ENCODE data around the gene TANGO6. TPM values are rescaled to one million over a fixed set of nuclear protein-coding genes. Genes with fewer than 3 reads are reported as not detected.

The TANGO6 gene
- 9.4 to 13.1 TPM (median 13.0 TPM) in 3 replicates for polyA plus RNA-seq
- polyA plus RNA-seq (2011; ENCODE audit: low read depth), result 6.4 TPM
- polyA plus RNA-seq (2011; cell fraction: cytosol; rRNA removed), result 6.5 and 9.4 TPM in 2 replicates
- polyA plus RNA-seq (2011; cell fraction: nucleus; rRNA removed), result 13.4 and 14.3 TPM in 2 replicates
- polyA plus RNA-seq (2012; ENCODE audit: low replicate concordance), result 5.4 and 11.6 TPM in 2 replicates
- 51.2 to 113 TPM (median 56.7 TPM) in 3 replicates for polyA minus RNA-seq
- polyA minus RNA-seq (2011; cell fraction: cytosol; rRNA and poly(A)+ RNA removed), result 9.4 TPM
- polyA minus RNA-seq (2011; cell fraction: nucleus; rRNA and poly(A)+ RNA removed), result 31.1 and 79.9 TPM in 2 replicates

- H4K20me1 ChIP-seq (ENCODE audit: control insufficient read depth, extremely low read depth, insufficient read depth, low read length), result no peaks in the 10 kb centered on the region
- dilution Hi-C loops (cut with MboI; ENCODE audit: extremely low pct_ligation_motif_present, low sequenced_read_pairs), result no loop called here
- no peak for FAIRE-seq
Measured at GRCh38 chr16:68843482-68844210, at the start of gene TANGO6. TANGO6 (plus strand) TSS chr16:68843531; CDS start chr16:68843618, 87 bp downstream.

DNA sequence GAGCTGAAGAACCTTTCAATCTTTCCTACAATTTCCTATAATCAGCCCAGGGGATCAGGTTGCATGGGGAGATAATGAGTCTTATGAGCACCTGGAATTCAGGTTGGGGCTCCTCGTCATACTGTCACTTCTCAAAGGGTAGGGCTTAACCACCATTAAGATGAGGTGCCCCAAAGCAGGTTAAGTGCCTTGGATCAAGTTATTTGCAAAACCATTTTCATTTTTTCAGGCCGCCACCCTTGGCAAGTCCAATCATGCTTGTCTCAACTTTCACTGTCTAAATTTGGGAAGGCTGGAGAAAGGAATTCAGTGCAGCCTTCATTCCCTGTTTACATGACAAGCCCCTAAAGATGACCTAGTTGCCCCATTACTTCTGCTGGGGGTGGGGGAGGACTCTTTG is 44.9 kb upstream of the TANGO6 start:
- no peaks in the 10 kb centered on the region for H3K27me3 ChIP-seq (ENCODE audit: control insufficient read depth, extremely low read depth, insufficient read depth, low read length)
- no peak for FAIRE-seq
- H4K20me1 ChIP-seq (ENCODE audit: control insufficient read depth, extremely low read depth, insufficient read depth, low read length), result no peaks in the 10 kb centered on the region
- H3K4me2 ChIP-seq (ENCODE audit: control insufficient read depth, extremely low read depth, insufficient read depth, low read depth, low read length), result peak overlapping the region; percentile 75
- H3K4me1 ChIP-seq (ENCODE audit: control insufficient read depth, extremely low read depth, insufficient read depth, low read length), result peaks cover 48% of the 10 kb centered on the region
- no peaks in the 10 kb centered on the region for H3K9me1 ChIP-seq (ENCODE audit: control insufficient read depth, extremely low read depth, insufficient read depth, low read length)
- H3K79me2 ChIP-seq (ENCODE audit: control insufficient read depth, insufficient read depth, low read length), result peaks cover 43% of the 10 kb centered on the region
- TF ChIP-seq CTCF (optimal IDR thresholded peaks at IDR 0.05 in 1 of 3, IDR thresholded peaks at IDR 0.05 in 1 of 3, conservative IDR thresholded peaks at IDR 0.05 in 1 of 3; ENCODE audit: extremely low read depth in 1 of 3, insufficient read depth in 2 of 3, low read length in 3 of 3), result no peak
- TF ChIP-seq EZH2 (IDR thresholded peaks at IDR 0.05; ENCODE audit: low read length), result no peak
- DNase-seq (ENCODE audit: low read depth, low spot score), result peak; percentile 45
- H3K36me3 ChIP-seq (ENCODE audit: control insufficient read depth in 2 of 2, extremely low read depth in 1 of 2, insufficient read depth in 2 of 2, low read length in 2 of 2), result peaks cover 10 to 23% of the 10 kb centered on the region in 2 experiments
- H3K9ac ChIP-seq (ENCODE audit: control insufficient read depth, extremely low read depth, insufficient read depth, low read length), result peak overlapping the region; percentile 26
- dilution Hi-C loops (cut with MboI; ENCODE audit: extremely low pct_ligation_motif_present, low sequenced_read_pairs), result no loop called here
- H3K9me3 ChIP-seq (ENCODE audit: control insufficient read depth, low read depth, low read length), result no peaks in the 10 kb centered on the region
- H3K27ac ChIP-seq (ENCODE audit: control insufficient read depth, insufficient read depth, low read length), result peak overlapping the region; percentile 65
- peak overlapping the region in 1 of 3 experiments; percentile 44 for H3K4me3 ChIP-seq (ENCODE audit: control insufficient read depth in 2 of 3, extremely low read depth in 1 of 3, insufficient read depth in 2 of 3, low read depth in 1 of 3, low read length in 3 of 3)
- H2AFZ ChIP-seq (ENCODE audit: control insufficient read depth, low read length), result no peak overlapping the region

More at GRCh38 chr16:68843482-68844210, at the start of gene TANGO6:
- Histone ChIP-seq H3K4me1 (ENCODE audit: control insufficient read depth, extremely low read depth, insufficient read depth, low read length) (peaks cover 3% of the 10 kb centered on the region), H3K79me2 (ENCODE audit: control insufficient read depth, insufficient read depth, low read length) (peaks cover 13% of the 10 kb centered on the region), H3K9ac (ENCODE audit: control insufficient read depth, extremely low read depth, insufficient read depth, low read length) (peak within 1 kb of the TSS; percentile 94), H3K9me1 (ENCODE audit: control insufficient read depth, extremely low read depth, insufficient read depth, low read length) (no peaks in the 10 kb centered on the region), H3K4me3 (ENCODE audit: control insufficient read depth in 2 of 3, extremely low read depth in 1 of 3, insufficient read depth in 2 of 3, low read depth in 1 of 3, low read length in 3 of 3) (peak within 1 kb of the TSS; percentile 94 to 99 (median 97)), H3K4me2 (ENCODE audit: control insufficient read depth, extremely low read depth, insufficient read depth, low read depth, low read length) (peak within 1 kb of the TSS; percentile 95), H3K9me3 (ENCODE audit: control insufficient read depth, low read depth, low read length) (no peaks in the 10 kb centered on the region), H3K36me3 (ENCODE audit: control insufficient read depth in 2 of 2, extremely low read depth in 1 of 2, insufficient read depth in 2 of 2, low read length in 2 of 2) (no peaks in the 10 kb centered on the region), H3K27ac (ENCODE audit: control insufficient read depth, insufficient read depth, low read length) (peak within 1 kb of the TSS; percentile 73), H3K27me3 (ENCODE audit: control insufficient read depth, extremely low read depth, insufficient read depth, low read length) (no peaks in the 10 kb centered on the region), H2AFZ (ENCODE audit: control insufficient read depth, low read length) (peak within 1 kb of the TSS; percentile 98)
- no peak for DNase-seq (ENCODE audit: low read depth, low spot score)
- TF ChIP-seq EZH2 (IDR thresholded peaks at IDR 0.05; ENCODE audit: low read length), result no peak
- peak in 2 of 3 experiments; percentile 11 to 44 for TF ChIP-seq CTCF (optimal IDR thresholded peaks at IDR 0.05 in 1 of 3, IDR thresholded peaks at IDR 0.05 in 1 of 3, conservative IDR thresholded peaks at IDR 0.05 in 1 of 3; ENCODE audit: extremely low read depth in 1 of 3, insufficient read depth in 2 of 3, low read length in 3 of 3)

All from keratinocyte (primary cell).